HG03066 (cell line): ENCODE data around the gene BCAP31.
"Not testable (repeated sequence)": the region's sequence is repeated elsewhere in the genome, so short reads cannot be mapped to it uniquely, and the experiment has no call there.

ENCODE experiments used
- ATAC-seq: cut with Tn5 transposase; IDR thresholded peaks from one replicate; pipeline ENCODE4 v1.9.1; 2021; ENCODE audit warnings: low read depth; ENCODE audit not compliant: unreplicated experiment

Gene BCAP31

DNA sequence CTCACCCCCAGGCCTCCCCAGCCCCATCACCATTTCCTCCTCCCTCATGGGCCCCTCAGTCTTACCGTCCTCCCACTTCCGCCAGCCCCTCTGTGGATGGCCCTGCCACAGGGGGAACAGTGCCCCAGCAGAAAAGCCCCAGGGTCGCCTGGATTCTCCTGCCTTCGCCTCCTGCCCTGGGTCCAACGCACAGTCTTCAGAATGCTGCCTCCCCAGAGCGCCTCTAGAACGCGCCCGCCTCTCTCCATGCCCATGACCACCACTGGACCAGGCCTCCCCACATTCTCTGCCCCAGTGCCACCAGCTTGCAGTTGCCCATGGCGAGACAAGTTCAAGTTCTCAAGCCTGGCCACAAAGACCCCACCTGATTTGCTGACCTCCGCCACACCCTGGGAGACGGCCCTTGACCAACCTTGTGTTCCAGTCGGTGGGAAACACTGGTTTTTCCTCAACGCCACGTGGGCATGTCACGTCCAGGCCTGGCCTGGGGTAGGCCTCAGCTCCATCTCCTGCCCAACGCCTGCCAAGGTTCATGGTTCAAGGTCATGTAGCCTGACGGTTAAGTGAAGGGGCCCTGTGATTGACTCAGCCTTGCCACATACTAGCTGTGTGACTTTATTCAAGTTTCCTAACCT, 39.2 kb upstream of the BCAP31 start:
- ATAC-seq, result no peak

DNA sequence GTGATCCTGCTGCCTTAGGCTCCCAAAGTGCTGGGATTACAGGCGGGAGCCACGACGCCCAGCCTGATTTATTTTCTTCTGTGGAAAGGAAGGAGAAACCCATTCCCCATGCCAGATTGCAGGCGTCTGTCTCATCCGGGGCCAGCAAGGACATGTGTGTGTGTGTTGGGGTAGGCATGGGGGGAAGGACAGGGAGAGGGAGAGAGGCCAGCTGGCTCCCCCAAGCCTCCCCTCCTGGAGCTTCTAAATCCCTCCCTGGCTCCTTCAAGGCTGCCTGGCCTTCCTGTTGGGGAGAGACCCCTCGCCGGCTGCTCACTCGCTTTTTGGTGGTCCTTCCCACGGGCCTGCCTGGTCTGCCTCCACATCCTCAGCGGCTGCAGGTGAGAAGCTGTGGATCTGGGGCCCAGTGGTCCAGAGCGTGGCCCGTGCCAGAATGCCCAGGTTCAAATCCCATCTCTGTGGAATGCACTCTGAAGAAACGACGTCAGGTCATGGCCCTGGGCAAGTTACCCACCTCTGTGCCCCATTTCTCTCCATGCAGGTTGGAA, 38.5 kb upstream of the BCAP31 start:
- no peak for ATAC-seq

DNA sequence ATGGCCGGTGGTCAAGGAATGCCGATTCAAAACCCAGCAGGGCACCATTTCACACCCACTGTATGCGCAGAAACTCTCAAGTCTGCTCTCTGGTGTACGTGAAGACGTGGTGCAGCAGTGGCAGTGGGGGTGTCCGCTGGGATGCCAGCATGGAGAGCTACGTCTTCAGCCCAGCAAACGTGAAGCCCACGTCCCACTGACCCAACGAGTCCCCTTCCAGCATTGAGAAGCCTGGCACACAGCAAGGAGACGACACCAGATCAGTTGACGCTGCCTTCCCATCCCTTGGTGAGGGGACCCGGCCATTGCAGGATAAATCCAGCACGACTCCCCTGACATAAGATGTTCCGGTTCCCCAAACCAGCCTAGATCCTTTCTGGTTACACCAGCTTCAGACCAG, 37.7 kb upstream of the BCAP31 start:
- no peak for ATAC-seq

DNA sequence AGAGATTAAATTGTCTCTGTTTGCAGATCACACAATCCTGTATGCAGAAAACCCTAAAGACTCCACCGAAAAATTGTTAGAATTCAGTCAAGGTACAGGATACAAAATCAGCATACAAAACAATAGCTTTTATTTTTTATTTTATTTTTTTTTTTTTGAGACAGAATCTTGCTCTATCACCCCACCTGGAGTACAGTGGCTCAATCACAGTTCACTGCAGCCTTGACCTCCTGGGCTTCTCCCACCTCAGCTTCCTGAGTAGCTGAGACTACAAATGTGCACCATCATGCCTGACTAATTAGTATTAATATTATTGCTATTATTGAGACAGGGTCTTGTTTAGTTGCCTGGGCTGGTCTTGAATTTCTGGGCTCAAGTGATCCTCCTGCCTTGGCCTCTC, 30.9 kb upstream of the BCAP31 start:
- no peak for ATAC-seq

DNA sequence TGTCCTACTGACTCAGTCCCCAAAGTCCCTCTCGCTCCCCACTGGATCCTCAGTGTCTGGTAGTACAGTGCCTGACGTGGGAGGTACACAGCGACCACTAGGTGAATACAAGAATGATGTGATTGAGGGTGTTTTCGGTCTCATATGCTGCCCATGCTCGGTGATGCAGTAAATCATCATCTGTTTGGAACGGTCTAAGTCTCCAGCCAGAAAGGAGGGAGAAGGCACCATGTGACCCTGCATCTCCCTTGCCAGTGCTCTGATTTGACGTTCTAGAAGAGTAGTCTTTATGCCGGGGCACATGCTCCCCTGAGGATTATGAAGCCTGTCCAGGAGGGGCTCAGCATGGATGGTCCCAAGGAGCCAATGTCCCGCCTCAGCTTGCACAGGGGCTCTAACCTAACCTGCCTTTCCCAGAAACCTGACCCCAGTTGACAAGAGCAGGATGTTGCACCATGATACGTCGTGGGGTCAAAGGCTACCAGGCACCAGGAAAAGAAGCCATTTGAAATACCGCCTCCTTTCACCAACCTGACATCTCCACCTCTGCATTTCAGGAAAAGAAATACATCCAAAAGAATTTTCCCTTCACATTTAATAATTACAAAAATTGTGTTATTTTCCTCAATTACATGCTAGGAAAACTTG, 26.1 kb upstream of the BCAP31 start:
- no peak for ATAC-seq

DNA sequence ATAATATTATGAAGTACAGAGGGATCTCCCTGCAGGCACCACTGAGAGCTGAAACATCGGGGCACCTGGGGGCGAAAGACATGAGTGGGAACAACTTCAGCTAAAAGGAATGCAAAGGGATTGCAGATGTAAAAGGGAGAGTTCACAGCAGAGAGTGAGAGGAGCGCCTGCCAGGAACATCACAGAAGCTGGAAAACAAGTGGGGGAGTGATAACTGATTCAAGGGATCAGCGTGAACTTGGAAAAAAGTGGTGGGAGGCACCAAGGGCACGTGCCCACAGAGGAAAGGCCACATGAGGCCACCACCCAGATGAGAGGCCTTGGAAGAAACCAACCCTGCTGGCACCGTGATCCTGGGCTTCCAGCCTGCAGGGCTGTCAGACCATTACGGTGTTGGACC, 24.8 kb upstream of the BCAP31 start:
- ATAC-seq, result not testable (repeated sequence)

DNA sequence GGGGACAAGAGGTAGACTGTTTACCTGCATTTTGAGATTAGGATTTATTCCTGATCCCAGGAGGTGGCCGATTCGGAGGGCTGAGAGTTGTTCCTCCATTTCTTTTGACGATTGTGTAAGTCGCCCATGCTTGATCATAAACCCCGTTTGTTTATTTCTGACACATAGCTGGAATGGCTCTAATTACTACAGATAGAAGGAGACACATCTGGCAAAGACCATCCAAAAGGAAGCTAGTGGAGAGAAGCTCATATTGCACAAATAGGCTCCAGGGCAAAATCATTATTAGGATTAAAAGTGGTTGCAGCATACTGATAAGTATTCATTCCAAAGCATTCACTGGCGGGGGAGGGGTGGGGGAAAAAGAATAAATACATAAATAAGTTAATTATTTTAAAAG, 22.8 kb upstream of the BCAP31 start:
- not testable (repeated sequence) for ATAC-seq

DNA sequence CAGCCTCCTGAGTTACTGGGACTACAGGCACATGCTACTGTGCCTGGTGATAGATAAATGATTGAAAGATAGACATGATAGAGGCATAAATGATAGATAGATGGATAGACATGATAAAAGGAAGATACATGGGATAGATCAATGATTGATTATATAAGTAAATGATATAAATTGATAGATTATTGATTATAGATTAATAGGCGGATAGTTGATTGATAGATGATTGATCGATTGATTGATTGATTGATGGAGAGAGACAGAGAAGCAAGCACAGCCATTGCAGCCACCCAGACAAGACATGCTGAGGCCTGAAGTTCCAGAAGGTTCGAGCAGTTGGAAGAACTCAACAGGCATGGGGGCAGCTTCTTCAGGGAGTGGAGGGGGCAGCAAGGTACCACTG, 22.2 kb upstream of the BCAP31 start:
- no peak for ATAC-seq

DNA sequence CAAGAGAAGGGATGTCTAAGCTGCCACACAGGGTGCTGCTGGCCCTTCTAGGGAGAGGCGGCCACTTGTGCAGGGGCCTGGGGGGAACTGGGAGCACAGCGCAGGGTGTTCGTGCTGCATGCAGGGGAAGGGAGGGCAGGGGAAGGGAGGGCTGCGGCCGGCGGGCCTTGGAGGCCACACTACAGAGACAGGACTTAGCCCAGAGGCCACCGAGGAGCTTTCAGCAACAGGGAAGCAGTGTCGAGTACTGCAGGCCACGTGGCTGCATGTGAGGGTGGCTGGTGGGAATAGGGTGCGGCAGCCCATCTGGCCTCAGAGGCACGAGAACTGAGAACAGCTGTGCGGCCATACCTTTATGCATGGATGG, 20.9 kb upstream of the BCAP31 start:
- not testable (repeated sequence) for ATAC-seq

DNA sequence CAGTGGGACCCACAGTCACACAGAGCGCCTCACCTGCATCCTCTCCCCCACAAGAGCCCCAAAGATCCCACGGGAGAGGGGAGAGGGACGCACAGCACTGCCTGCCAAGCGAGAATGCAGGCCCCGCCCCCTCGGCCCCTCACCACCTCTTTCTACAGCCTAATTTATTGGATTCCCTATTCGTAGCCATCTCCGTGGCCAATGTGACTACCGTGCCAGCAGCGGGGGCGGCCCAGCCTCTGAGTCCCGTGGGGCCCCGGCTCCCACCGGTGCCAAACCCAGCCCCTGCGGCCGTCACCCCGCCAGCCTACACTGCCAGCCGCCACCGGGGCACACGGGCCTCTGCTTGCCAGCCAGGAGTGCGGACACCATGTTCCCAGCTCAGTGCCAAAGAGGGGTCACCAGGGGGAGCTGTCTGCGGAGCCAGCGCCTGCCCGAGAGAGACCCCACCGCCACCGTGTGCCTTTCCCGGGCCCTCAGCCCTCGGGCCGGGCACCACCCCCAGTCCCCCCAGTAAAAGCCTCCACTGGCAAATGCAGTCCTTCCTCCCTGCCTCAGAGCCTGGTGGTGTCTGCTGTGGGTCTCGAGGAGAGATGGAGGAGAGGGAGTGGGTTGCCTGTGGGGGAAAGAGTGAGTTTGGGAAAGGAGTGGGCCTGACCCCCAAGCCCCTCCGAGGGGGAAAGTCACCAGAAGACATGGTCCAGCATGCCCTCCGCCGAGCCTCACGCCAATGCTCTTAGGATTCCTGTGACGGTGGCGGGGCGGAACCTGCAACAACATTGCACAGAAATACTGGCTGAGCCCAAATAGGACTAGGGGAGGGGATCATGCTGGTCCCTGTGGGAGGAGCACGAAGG, 20.3 kb upstream of the BCAP31 start:
- no peak for ATAC-seq

DNA sequence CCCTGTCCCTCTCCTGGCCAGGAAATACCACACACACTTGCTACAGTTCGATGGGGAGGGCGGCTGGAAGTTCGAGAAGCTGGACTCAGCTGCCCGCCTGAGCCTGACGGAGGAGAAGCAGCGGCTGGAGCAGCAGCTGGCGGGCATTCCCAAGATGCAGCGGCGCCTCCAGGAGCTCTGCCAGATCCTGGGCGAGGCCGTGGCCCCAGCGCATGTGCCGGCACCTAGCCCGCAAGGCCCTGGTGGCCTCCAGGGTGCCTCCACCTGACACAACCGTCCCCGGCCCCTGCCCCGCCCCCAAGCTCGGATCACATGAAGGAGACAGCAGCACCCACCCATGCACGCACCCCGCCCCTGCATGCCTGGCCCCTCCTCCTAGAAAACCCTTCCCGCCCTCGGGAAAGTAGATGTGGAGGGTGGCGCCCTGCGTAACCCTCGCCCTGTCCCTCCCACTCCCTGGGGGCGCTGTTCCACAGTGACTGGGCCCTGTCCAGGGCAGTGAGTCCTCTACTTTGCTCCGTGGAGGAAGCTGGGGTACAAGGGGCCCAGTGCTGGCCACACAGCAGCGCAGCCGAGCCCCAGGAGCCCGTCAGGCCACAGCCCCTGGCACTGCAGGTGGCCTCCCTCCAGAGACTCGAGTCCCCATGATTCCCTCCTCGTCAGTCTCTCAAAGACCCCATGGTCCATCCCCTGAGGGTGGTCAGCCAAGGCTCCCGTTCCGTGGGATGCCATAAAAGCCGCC, 19.5 kb upstream of the BCAP31 start:
- not testable (repeated sequence) for ATAC-seq

DNA sequence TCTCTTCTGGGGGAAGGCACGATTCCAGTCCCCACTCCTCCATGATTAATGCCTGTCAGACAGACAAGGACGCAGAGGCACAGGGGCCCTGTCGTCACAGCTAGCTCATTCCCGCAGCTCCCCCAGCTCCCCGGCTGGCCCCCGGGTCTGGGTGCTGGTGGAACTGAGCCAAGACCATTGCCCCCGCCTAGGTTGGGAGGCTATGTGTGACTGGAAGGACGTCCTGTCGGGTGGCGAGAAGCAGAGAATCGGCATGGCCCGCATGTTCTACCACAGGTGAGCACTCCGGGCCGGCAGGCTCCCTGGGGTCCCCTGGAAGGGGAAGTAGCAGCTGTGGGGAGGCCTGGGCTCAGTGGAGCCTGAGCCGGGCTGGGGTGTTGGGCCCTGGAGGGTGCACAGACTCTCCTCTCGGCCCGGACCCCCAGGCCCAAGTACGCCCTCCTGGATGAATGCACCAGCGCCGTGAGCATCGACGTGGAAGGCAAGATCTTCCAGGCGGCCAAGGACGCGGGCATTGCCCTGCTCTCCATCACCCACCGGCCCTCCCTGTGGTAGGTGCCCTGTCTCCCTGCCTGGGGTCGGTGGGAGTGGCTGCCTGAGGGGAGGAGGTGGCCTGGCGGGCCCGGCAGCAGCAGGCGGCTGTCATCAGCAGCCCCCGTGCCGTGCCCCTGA, 18.7 kb upstream of the BCAP31 start:
- not testable (repeated sequence) for ATAC-seq

DNA sequence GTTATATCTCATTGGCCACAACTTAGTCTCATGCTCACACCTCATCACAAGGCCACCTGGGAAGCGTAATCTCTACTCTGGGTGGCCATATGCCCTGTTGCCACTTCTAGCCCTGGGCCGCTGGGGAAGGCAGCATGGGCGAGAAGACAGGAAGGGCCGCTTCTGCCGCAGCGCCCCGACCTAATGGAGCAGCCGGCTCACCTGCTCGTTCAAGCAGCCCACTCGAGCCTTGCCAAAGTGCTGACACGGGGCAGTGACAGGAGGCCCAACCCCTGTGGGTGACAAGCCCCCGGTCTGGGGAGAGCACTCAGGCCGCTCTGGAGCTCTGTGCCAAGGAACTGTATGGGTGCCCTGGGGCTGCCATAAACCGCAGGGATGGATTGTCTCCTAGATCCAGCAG, 17.9 kb upstream of the BCAP31 start:
- not testable (repeated sequence) for ATAC-seq

DNA sequence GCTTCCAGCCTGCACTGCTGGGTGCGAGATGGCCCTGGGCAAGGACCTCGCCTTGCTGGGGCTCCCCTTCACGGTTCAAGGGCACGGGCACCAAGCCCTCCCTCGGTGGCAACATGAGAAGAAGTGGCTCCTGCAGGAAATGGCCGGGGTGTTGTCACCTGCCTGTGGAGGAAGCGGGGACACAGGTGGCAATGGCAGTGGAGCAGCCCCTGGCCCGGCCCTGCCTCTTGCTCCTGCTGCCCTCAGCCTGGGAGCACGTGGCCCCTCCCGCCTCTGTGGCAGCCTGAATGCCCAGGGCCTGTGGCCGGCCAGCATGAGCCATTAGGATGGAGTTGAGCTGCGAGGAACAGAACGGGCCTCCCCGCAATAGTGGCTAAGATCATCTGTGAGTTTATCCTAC, 17.3 kb upstream of the BCAP31 start:
- ATAC-seq, result no peak

DNA sequence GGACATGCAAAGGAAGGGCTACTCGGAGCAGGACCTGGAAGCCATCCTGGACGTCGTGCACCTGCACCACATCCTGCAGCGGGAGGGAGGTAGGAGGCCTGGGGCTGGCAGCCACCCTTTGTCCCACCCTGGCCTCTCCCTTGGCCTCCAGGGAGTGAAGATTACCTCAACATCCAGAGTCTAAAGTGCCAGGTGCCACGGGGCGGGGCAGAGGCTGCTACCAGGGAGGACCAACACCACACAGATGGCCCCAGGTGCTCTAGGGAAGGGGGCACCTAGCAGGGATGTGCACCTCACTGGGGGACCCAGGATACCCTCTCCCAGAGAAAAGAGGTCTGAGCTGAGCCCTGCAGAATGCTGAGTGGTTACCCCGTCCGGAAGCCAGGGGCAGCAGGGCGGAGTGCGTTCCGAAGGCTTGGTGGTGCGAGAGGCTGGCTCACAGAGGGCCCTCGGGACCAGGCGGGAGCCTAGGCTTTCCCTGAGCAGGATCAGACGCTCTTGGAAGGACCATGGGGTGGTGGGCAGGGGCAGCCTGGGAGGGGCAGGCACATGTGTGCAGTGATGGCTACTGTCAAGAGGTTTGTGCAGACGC, 16.5 kb upstream of the BCAP31 start:
- ATAC-seq, result no peak

DNA sequence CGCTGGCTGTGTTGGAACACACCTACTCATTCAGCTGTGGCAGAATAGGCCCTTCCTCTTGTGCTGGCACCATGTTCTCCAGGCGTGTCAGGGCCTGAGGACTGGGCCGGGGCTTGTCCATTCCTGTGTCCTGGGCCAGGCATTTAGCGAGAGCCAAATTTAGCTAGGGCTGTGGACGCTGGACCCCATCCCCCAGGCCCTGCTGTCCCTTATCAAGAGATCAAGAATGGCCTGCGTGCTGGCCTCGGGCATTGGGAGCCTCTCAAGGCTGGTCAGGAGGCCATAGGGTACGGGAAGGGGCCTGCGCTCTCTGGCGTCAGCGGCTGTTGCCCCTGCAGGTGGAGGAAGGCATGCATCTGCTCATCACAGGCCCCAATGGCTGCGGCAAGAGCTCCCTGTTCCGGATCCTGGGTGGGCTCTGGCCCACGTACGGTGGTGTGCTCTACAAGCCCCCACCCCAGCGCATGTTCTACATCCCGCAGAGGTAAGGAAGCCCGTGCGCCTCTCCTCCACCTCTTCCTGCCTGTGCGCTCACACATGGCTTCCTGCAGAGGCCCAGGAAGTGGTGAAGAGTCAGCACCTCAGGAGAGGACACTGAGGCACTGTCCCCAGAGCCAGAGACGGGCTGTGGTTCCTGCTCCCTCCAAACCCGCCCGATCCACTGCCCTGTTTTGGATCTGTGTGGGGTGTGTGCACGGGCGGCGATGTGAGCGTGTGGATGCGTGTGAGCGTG, 15.7 kb upstream of the BCAP31 start:
- ATAC-seq, result no peak

DNA sequence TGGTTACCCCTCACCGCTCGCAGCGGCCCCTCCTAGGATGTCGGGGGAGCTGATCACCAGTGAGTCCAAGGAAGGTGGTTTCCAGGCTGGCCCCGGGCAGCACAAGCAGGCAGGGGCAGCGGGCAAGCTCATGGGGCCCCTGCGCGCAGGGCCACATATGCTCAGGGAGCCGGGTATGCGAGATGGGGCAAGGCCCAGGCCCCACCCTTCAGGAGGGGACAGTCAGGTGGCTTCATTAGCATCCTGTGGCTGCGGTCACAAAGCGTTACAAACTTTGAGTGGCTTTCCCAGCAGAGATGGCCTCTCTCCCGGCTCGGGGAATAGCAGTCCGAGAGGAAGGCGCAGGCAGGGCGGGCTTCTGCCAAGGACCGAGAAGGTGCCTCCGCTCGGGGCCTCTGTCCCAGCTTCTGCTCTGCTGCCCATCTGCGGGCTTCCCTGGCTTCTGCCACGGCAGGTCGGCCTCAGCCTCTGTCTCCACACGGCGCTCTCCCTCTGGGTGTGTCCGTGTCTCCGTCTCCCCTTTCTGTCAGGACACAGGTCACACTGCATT, 13.9 kb upstream of the BCAP31 start:
- ATAC-seq, result no peak

DNA sequence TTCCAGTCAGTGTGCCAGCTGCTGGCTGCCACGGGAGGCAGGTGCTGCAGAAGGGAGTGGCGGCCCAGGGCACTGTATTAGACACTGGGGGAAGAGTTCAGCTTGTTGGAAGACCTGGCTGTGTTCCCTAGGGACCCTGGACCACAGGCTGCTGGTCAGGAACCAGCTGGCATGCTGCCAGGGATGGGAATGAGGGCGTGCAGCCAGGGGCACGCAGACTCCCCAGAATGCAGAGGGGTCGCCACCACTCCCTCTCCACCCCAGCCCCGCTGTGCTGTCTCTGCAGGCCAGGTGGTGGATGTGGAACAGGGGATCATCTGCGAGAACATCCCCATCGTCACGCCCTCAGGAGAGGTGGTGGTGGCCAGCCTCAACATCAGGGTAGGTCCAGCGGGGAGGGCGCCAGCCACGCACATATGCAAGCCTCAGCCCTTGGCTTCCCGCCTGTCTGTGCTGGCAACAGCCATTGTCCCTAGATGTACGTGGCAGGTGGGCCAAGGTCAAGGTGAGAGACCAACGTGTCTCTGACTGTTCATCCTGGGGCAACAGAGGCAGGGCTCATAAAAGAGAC, 12.8 kb upstream of the BCAP31 start:
- no peak for ATAC-seq
